Lower lobe of right lung (tissue), 2 donors: ENCODE measurements around the gene C20orf204. TPM values are rescaled to one million over a fixed set of nuclear protein-coding genes. Genes with fewer than 3 reads are reported as not detected.

Source experiments
- ATAC-seq, 2 donors: fragments of 200-7000 bp; cut with Tn5 transposase; one replicate each; pipeline ENCODE4 v1.9.1; 2020 to 2022; ENCODE audit warnings: mild to moderate bottlenecking in 2 of 2, moderate library complexity in 2 of 2
- DNase-seq: peaks from one replicate; pipeline ENCODE4 v3.0.0-alpha.2; 2020
- H3K27ac ChIP-seq: fragments of 200-600 bp; one replicate; pipeline ENCODE4 v1.8.0; 2022
- H3K27me3 ChIP-seq: fragments of 200-600 bp; one replicate; pipeline ENCODE4 v1.8.0; 2022; ENCODE audit warnings: low read depth
- H3K36me3 ChIP-seq: fragments of 200-600 bp; one replicate; pipeline ENCODE4 v1.8.0; 2022; ENCODE audit warnings: mild to moderate bottlenecking
- H3K4me1 ChIP-seq: fragments of 200-600 bp; one replicate; pipeline ENCODE4 v1.8.0; 2022
- H3K4me3 ChIP-seq: fragments of 200-600 bp; one replicate; pipeline ENCODE4 v1.8.0; 2022; ENCODE audit warnings: mild to moderate bottlenecking
- H3K9me3 ChIP-seq: fragments of 200-600 bp; one replicate; pipeline ENCODE4 v1.8.0; 2022
- CTCF ChIP-seq: fragments of 200-600 bp; IDR thresholded peaks from one replicate; pipeline ENCODE4 v1.8.0; 2022; ENCODE audit warnings: antibody characterized with exemption, mild to moderate bottlenecking
- intact Hi-C: fragments of 100-400 bp; cut with DNase I; formaldehyde crosslinking; loops from one replicate; pipeline ENCODE4 v1.11.0; 2022
- total RNA-seq: library from RNA; stranded (reverse); fragmentation: NEBNext Ultra II Directional; extraction: Animal tissue kit (Norgen Biotek cat#: 25700); gene quantifications from one replicate; pipeline ENCODE4 v1.2.1, GENCODE V29; 2021
- donor health status: DM: no; HTN: yes; CAD: no; lungs with severe emphysema.

The C20orf204 gene
- total RNA-seq, 1 donor from 2014 or later, result 1.2 TPM

GRCh38 chr20:64058536-64058935, 22.6 kb downstream of the C20orf204 start:
- H3K9me3 ChIP-seq, result no peaks in the 10 kb centered on the region
- intact Hi-C loops, result no loop called here
- peak overlapping the region; percentile 87 for H3K27ac ChIP-seq
- no peak for ATAC-seq
- no peak overlapping the region for H3K4me3 ChIP-seq
- peaks cover 28% of the 10 kb centered on the region for H3K27me3 ChIP-seq
- no peak for TF ChIP-seq CTCF
- no peaks in the 10 kb centered on the region for H3K36me3 ChIP-seq
- peaks cover 48% of the 10 kb centered on the region for H3K4me1 ChIP-seq
- DNase-seq, result no peak

GRCh38 chr20:64062276-64062595, 26.3 kb downstream of the C20orf204 start:
- no peak for DNase-seq
- H3K36me3 ChIP-seq, result no peaks in the 10 kb centered on the region
- peak overlapping the region; percentile 88 for H3K27ac ChIP-seq
- TF ChIP-seq CTCF, result no peak
- no peaks in the 10 kb centered on the region for H3K9me3 ChIP-seq
- peak overlapping the region; percentile 92 for H3K4me3 ChIP-seq
- peaks cover 3% of the 10 kb centered on the region for H3K27me3 ChIP-seq
- peaks cover 46% of the 10 kb centered on the region for H3K4me1 ChIP-seq
- intact Hi-C loops, result no loop called here
- ATAC-seq, result no peak

GRCh38 chr20:64062596-64063388, 26.8 kb downstream of the C20orf204 start, which contains the start of gene TCEA2:
Gene TCEA2 (plus strand): TSS chr20:64063198. CDS start chr20:64063313, 115 bp downstream.
- ATAC-seq, result peak; percentile 96 to 97
- Histone ChIP-seq H3K27me3 (no peaks in the 10 kb centered on the region), H3K27ac (peak within 1 kb of the TSS; percentile 88), H3K9me3 (no peaks in the 10 kb centered on the region), H3K4me1 (peaks cover 40% of the 10 kb centered on the region), H3K36me3 (no peaks in the 10 kb centered on the region), H3K4me3 (peak within 1 kb of the TSS; percentile 92)
- intact Hi-C loops, result no loop called here
- peak; percentile 99 for DNase-seq
- TF ChIP-seq CTCF, result no peak

- no peak for TF ChIP-seq CTCF
- intact Hi-C loops, result no loop called here
- peak; percentile 4 to 31 for ATAC-seq
- H3K27ac ChIP-seq, result peak overlapping the region; percentile 88
- H3K36me3 ChIP-seq, result no peaks in the 10 kb centered on the region
- peaks cover 33% of the 10 kb centered on the region for H3K4me1 ChIP-seq
- peak overlapping the region; percentile 92 for H3K4me3 ChIP-seq
- DNase-seq, result no peak
- no peaks in the 10 kb centered on the region for H3K9me3 ChIP-seq
- no peaks in the 10 kb centered on the region for H3K27me3 ChIP-seq
These were observed 27.6 kb downstream of the C20orf204 start for GRCh38 chr20:64063389-64064144.

- Histone ChIP-seq H3K27me3 (no peaks in the 10 kb centered on the region), H3K9me3 (no peaks in the 10 kb centered on the region), H3K36me3 (no peaks in the 10 kb centered on the region), H3K27ac (no peak overlapping the region), H3K4me1 (peaks cover 33% of the 10 kb centered on the region), H3K4me3 (peak overlapping the region; percentile 92)
- TF ChIP-seq CTCF, result no peak
- ATAC-seq (no peak), DNase-seq (no peak)
- intact Hi-C loops, result no loop called here
These were observed 28.2 kb downstream of the C20orf204 start for GRCh38 chr20:64064145-64064698.
